ENCODE results near the gene STK33.

DNA sequence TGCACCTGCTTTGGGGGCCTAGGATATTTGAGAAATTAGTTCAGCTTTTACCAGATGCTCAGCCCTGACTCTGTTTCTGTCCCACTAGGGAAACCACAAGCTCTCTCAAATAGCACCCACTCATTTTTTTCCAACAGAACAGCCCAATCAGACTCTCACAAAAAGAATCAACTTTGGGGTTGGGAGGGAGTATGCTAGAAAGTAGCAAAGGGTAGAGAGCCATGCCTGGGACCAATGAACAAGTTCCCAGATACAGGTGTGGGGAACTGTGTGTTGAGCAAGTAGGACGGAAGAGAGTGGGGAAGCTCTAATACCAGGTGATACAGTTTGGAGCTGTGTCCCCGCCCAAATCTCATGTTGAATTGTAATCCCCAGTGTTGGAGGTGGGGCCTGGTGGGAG, 47.3 kb upstream of the STK33 start:
- TF ChIP-seq EP300 (IDR thresholded peaks at IDR 0.05; ENCODE audit: low read depth in 2 of 2, low read length in 2 of 2) (no peak), EP300 (CRISPR knock-in tag; IDR thresholded peaks at IDR 0.05; ENCODE audit: borderline replicate concordance) (no peak), ISX (CRISPR knock-in tag; conservative IDR thresholded peaks at IDR 0.05) (no peak), ZNF816 (CRISPR knock-in tag; IDR thresholded peaks at IDR 0.05; ENCODE audit: borderline replicate concordance) (no peak)
- TF ChIP-seq, protein P1, sequence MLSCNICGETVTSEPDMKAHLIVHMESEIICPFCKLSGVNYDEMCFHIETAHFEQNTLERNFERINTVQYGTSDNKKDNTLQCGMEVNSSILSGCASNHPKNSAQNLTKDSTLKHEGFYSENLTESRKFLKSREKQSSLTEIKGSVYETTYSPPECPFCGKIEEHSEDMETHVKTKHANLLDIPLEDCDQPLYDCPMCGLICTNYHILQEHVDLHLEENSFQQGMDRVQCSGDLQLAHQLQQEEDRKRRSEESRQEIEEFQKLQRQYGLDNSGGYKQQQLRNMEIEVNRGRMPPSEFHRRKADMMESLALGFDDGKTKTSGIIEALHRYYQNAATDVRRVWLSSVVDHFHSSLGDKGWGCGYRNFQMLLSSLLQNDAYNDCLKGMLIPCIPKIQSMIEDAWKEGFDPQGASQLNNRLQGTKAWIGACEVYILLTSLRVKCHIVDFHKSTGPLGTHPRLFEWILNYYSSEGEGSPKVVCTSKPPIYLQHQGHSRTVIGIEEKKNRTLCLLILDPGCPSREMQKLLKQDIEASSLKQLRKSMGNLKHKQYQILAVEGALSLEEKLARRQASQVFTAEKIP (CRISPR knock-in tag; IDR thresholded peaks at IDR 0.05; ENCODE audit: borderline replicate concordance): no peak
